GM12878 (cell line): ENCODE data around the gene TAGLN3. TPM values are rescaled to one million over a fixed set of nuclear protein-coding genes. Genes with fewer than 3 reads are reported as not detected.

ENCODE experiments used
- ATAC-seq: fragments of 200-7000 bp; cut with Tn5 transposase; 3 replicates; pipeline ENCODE4 v1.9.1; 2020; ENCODE audit warnings: mild to moderate bottlenecking, moderate library complexity
- BruUV-seq: library from RNA; stranded (reverse); fragments of 400-500 nt; replicated peaks from 2 replicates; lab custom pipeline; 2021; lab: Mats Ljungman, UMichigan
- CTCF ChIA-PET: fragments of 300-600 bp; sonication (Branson Sonifier 250); formaldehyde crosslinking; extraction: SDS; loops from one replicate; lab custom pipeline; 2021; ENCODE audit warnings: inconsistent platforms; lab: Yijun Ruan, JAX
- POLR2A ChIA-PET: fragments of 350-600 bp; formaldehyde crosslinking; extraction: SDS; loops from one replicate; lab custom pipeline; 2021; ENCODE audit warnings: inconsistent platforms; lab: Charles Lee
- RAD21 ChIA-PET: fragments of 300-600 bp; sonication (Branson Sonifier 250); formaldehyde crosslinking; loops from one replicate; lab custom pipeline; 2023; ENCODE audit warnings: antibody characterized with exemption; ENCODE audit not compliant: unreplicated experiment; lab: Charles Lee
- SMC1A ChIA-PET: fragments of 300-600 bp; sonication (Branson Sonifier 250); formaldehyde crosslinking; loops from one replicate; lab custom pipeline; 2023; ENCODE audit not compliant: unreplicated experiment, uncharacterized antibody; lab: Charles Lee
- DNase-seq: peaks from one replicate; pipeline ENCODE4 v3.0.0-alpha.2; 2011; ENCODE audit warnings: low read depth, low spot score
- FAIRE-seq: peaks from 3 replicates; lab custom pipeline; 2011; peaks lifted over from hg19 to GRCh38; lab: Jason Lieb, UNC
- H2AFZ ChIP-seq: 2 replicates; pipeline ENCODE4 v1.6.0; 2011; ENCODE audit warnings: low read depth, low read length, control low read depth; ENCODE audit not compliant: control insufficient read depth
- H3K27ac ChIP-seq: 2 replicates; pipeline ENCODE4 v1.5.1; 2011; ENCODE audit warnings: control low read depth; ENCODE audit not compliant: control insufficient read depth, insufficient read depth
- H3K27me3 ChIP-seq, 2 experiments: replicated peaks in 1 of 2; 2 replicates each; pipeline versions ENCODE4 v1.6.0 to v1.6.1; 2011; ENCODE audit warnings: low read length in 1 of 2; ENCODE audit not compliant: control insufficient read depth in 2 of 2, insufficient read depth in 2 of 2
- H3K36me3 ChIP-seq, 2 experiments: 2 replicates each; pipeline ENCODE4 v1.5.1; 2011; ENCODE audit warnings: low read length in 1 of 2; ENCODE audit not compliant: control insufficient read depth in 2 of 2, insufficient read depth in 2 of 2
- H3K4me1 ChIP-seq: 2 replicates; pipeline ENCODE4 v1.6.1; 2011; ENCODE audit warnings: mild to moderate bottlenecking, low read length, moderate library complexity, mixed read lengths; ENCODE audit not compliant: control insufficient read depth, insufficient read depth
- H3K4me2 ChIP-seq: 2 replicates; pipeline ENCODE4 v1.6.0; 2011; ENCODE audit warnings: control low read depth; ENCODE audit not compliant: control insufficient read depth, insufficient read depth
- H3K4me3 ChIP-seq: fragments of 200-600 bp; sonication (generic); 2 replicates; pipeline ENCODE4 v1.5.1; 2016
- H3K79me2 ChIP-seq: 2 replicates; pipeline ENCODE4 v1.6.0; 2011; ENCODE audit warnings: low read length; ENCODE audit not compliant: control insufficient read depth, insufficient read depth
- H3K9ac ChIP-seq: 2 replicates; pipeline ENCODE4 v1.8.0; 2011; ENCODE audit warnings: low read length, control low read depth, mixed read lengths; ENCODE audit not compliant: control insufficient read depth, insufficient read depth
- H3K9me3 ChIP-seq: replicated peaks from 3 replicates; pipeline ENCODE4 v1.5.1; 2011; ENCODE audit warnings: mild to moderate bottlenecking, low read length; ENCODE audit not compliant: control insufficient read depth, insufficient read depth
- H4K20me1 ChIP-seq: 2 replicates; pipeline ENCODE4 v1.6.0; 2011; ENCODE audit not compliant: control insufficient read depth, insufficient read depth
- BCL11A ChIP-seq: IDR thresholded peaks from 2 replicates; pipeline ENCODE4 v1.6.1; 2011; ENCODE audit warnings: low read depth, low read length
- CBX5 ChIP-seq: sonication (generic); IDR thresholded peaks from 2 replicates; pipeline ENCODE4 v1.6.1; 2016; ENCODE audit warnings: low read depth, moderate library complexity, mild to moderate bottlenecking, inconsistent platforms
- CHD2 ChIP-seq: IDR thresholded peaks from 2 replicates; pipeline ENCODE4 v1.6.1; 2011; ENCODE audit warnings: low read depth, low read length, improper control_type of control experiment, borderline replicate concordance
- CHD4 ChIP-seq: fragments of 200-600 bp; sonication (generic); IDR thresholded peaks from 2 replicates; pipeline ENCODE4 v1.6.1; 2016; ENCODE audit warnings: mild to moderate bottlenecking
- CREB1 ChIP-seq: IDR thresholded peaks from 2 replicates; pipeline ENCODE4 v1.6.1; 2012; ENCODE audit warnings: low read depth, mild to moderate bottlenecking, inconsistent platforms
- HSF1 ChIP-seq: fragments of 150-350 bp; IDR thresholded peaks from 2 replicates; pipeline ENCODE4 v1.6.1; 2014; ENCODE audit warnings: mild to moderate bottlenecking, low read depth, low read length
- KAT2A ChIP-seq: conservative IDR thresholded peaks from 2 replicates; pipeline ENCODE4 v1.6.1; 2011; ENCODE audit warnings: low read depth, low read length; ENCODE audit not compliant: control insufficient read depth
- MEF2A ChIP-seq: IDR thresholded peaks from 2 replicates; pipeline ENCODE4 v1.6.1; 2011; ENCODE audit warnings: low read depth, mild to moderate bottlenecking, low read length, moderate library complexity; ENCODE audit not compliant: insufficient read depth
- MTA2 ChIP-seq: fragments of 450-650 bp; IDR thresholded peaks from 2 replicates; pipeline ENCODE4 v1.6.1; 2016; ENCODE audit warnings: low read depth, mild to moderate bottlenecking, moderate library complexity
- MYC ChIP-seq: IDR thresholded peaks from 2 replicates; pipeline ENCODE4 v1.6.1; 2011; ENCODE audit warnings: mild to moderate bottlenecking, low read length, moderate library complexity, inconsistent platforms; ENCODE audit not compliant: insufficient read depth, insufficient replicate concordance, insufficient read length, severe bottlenecking
- NFYB ChIP-seq: IDR thresholded peaks from 2 replicates; pipeline ENCODE4 v1.6.1; 2011; ENCODE audit warnings: low read depth, mild to moderate bottlenecking, low read length, improper control_type of control experiment, moderate library complexity; ENCODE audit not compliant: insufficient read depth
- RCOR1 ChIP-seq: conservative IDR thresholded peaks from 2 replicates; pipeline ENCODE4 v1.6.1; 2012; ENCODE audit warnings: low read depth, low read length, improper control_type of control experiment
- SIX5 ChIP-seq: IDR thresholded peaks from 2 replicates; pipeline ENCODE4 v1.6.1; 2011; ENCODE audit warnings: mild to moderate bottlenecking, low read depth, low read length, moderate library complexity; ENCODE audit not compliant: severe bottlenecking
- SP1 ChIP-seq: IDR thresholded peaks from one replicate; pipeline ENCODE4 v1.6.1; 2011; ENCODE audit warnings: low read depth, low read length
- YBX1 ChIP-seq: fragments of 450-650 bp; IDR thresholded peaks from 2 replicates; pipeline ENCODE4 v1.6.1; 2016; ENCODE audit warnings: antibody characterized with exemption
- ZNF384 ChIP-seq: IDR thresholded peaks from 2 replicates; pipeline ENCODE4 v1.6.1; 2012; ENCODE audit warnings: low read depth, mild to moderate bottlenecking, low read length, improper control_type of control experiment, borderline replicate concordance
- ZSCAN29 ChIP-seq: fragments of 450-650 bp; IDR thresholded peaks from 2 replicates; pipeline ENCODE4 v1.6.1; 2017; ENCODE audit warnings: mild to moderate bottlenecking, moderate library complexity
- WGBS: methylation state at CpG from one replicate; pipeline ENCODE4 v1.1.6; 2016; ENCODE audit warnings: low lambda C conversion rate; ENCODE audit not compliant: insufficient replicate concordance, insufficient coverage; ENCODE audit errors: missing lambda C conversion rate; 5-methylcytosine and 5-hydroxymethylcytosine counted together
- in situ Hi-C: fragments of 300-500 bp; cut with MboI; formaldehyde crosslinking; loops from 9 replicates; pipeline ENCODE4 v1.14.3; 2018; ENCODE audit warnings: mixed read lengths
- intact Hi-C: fragments of 100-400 bp; cut with micrococcal nuclease; formaldehyde crosslinking; loops from one replicate; pipeline ENCODE4 v1.14.2; 2022; ENCODE audit not compliant: unreplicated experiment
- polyA plus RNA-seq, 11 experiments: library from polyadenylated mRNA; depleted of rRNA in 4 of 11; unstranded in 6 of 11; stranded (reverse) in 5 of 11; fragments of >200 nt; fragmentation: Nextera tagmentation in 4 of 11; fragmentation: Illumina TruSeq in 1 of 11; extraction: Ambion mirVana in 4 of 11; extraction: Trizol in 1 of 11; gene quantifications; 1 replicate in 1 of 11; 2 replicates in 10 of 11; pipeline versions ENCODE4 v1.2.1 to v1.2.3, GENCODE V29; 2011 to 2016; ENCODE audit warnings: inconsistent platforms in 2 of 11, missing spikeins in 2 of 11, low read depth in 1 of 11
- total RNA-seq, 4 experiments: library from RNA; depleted of rRNA in 3 of 4; stranded (reverse); fragments of >200 nt in 3 of 4; fragmentation: Illumina TruSeq in 1 of 4; extraction: Trizol in 1 of 4; gene quantifications; 2 replicates each; pipeline versions ENCODE4 v1.2.1 to v1.2.3, GENCODE V29; 2013 to 2021
- TF ChIP-seq, protein P1 (sequence below): fragments of 450-650 bp; IDR thresholded peaks from 2 replicates; pipeline ENCODE4 v1.6.1; 2014; ENCODE audit warnings: mild to moderate bottlenecking
- TF ChIP-seq, protein P2 (sequence below): fragments of 450-650 bp; IDR thresholded peaks from 2 replicates; pipeline ENCODE4 v1.6.1; 2016; ENCODE audit warnings: mild to moderate bottlenecking
- TF ChIP-seq, protein P3 (sequence below): IDR thresholded peaks from 2 replicates; pipeline ENCODE4 v1.6.1; 2011; ENCODE audit warnings: mild to moderate bottlenecking, low read depth, low read length, moderate library complexity; ENCODE audit not compliant: insufficient replicate concordance

TAGLN3 gene
- total and polyA plus RNA-seq, 10 of the 15 experiments (the other 5 are each of a cell fraction or from before 2014, with no cell fraction given) = 0.06 to 0.53 (median 0.12) TPM; not detected in 3

DNA sequence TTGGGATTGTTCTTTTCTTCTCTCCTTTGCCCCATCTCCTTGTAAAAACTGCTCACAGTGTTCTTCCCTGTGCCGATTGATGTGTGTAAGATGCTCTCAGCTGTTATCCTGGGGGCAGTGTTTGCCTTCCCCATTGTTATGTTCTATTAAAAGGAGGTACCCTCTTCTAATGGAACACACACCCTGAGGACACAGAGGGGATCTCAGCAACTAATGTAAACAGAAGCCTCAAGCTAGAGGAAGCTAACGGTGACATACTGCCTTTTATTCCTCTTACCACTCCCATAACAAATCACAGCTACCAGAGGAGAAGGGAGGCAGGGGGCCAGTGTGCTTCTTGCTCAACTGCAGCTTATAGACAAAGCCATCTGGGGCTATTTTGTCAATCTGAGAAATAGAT, 2.2 kb downstream of the TAGLN3 start (continued):
- TF ChIP-seq, protein P1, sequence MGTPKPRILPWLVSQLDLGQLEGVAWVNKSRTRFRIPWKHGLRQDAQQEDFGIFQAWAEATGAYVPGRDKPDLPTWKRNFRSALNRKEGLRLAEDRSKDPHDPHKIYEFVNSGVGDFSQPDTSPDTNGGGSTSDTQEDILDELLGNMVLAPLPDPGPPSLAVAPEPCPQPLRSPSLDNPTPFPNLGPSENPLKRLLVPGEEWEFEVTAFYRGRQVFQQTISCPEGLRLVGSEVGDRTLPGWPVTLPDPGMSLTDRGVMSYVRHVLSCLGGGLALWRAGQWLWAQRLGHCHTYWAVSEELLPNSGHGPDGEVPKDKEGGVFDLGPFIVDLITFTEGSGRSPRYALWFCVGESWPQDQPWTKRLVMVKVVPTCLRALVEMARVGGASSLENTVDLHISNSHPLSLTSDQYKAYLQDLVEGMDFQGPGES = no peak
- TF ChIP-seq SP1 = no peak
- no peak for TF ChIP-seq CHD4
- TF ChIP-seq CHD2 = no peak
- TF ChIP-seq MTA2 = no peak
- no peak for TF ChIP-seq MYC

GRCh38 chr3:112001526-112001925, 2.8 kb downstream of the TAGLN3 start:
- SMC1A ChIA-PET = interaction anchor here (1.1 to 21.1 kb wide), 4 partner anchors 10 to 286 kb away, joined by 5 to 417 read pairs (median 47); partner anchors contain the start of gene ABHD10
- DNase-seq (no peak), ATAC-seq (no peak; the same call in 2 of the 3 replicates), FAIRE-seq (no peak)
- no TSS peak for BruUV-seq
- no peak for TF ChIP-seq YBX1
- TF ChIP-seq, protein P2, sequence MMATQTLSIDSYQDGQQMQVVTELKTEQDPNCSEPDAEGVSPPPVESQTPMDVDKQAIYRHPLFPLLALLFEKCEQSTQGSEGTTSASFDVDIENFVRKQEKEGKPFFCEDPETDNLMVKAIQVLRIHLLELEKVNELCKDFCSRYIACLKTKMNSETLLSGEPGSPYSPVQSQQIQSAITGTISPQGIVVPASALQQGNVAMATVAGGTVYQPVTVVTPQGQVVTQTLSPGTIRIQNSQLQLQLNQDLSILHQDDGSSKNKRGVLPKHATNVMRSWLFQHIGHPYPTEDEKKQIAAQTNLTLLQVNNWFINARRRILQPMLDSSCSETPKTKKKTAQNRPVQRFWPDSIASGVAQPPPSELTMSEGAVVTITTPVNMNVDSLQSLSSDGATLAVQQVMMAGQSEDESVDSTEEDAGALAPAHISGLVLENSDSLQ = no peak
- TF ChIP-seq, protein P3, sequence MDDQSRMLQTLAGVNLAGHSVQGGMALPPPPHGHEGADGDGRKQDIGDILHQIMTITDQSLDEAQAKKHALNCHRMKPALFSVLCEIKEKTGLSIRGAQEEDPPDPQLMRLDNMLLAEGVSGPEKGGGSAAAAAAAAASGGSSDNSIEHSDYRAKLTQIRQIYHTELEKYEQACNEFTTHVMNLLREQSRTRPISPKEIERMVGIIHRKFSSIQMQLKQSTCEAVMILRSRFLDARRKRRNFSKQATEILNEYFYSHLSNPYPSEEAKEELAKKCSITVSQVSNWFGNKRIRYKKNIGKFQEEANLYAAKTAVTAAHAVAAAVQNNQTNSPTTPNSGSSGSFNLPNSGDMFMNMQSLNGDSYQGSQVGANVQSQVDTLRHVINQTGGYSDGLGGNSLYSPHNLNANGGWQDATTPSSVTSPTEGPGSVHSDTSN = no peak
- TF ChIP-seq ZSCAN29 = no peak
- no peak for TF ChIP-seq RCOR1
- TF ChIP-seq CREB1 = no peak
- no peak for TF ChIP-seq ZNF384
- TF ChIP-seq NFYB = no peak
- no peak for TF ChIP-seq MEF2A
- TF ChIP-seq BCL11A = no peak
- no peak for TF ChIP-seq HSF1
- no peak for TF ChIP-seq CBX5
- no peak for TF ChIP-seq SIX5
- no peak for TF ChIP-seq KAT2A
- POLR2A ChIA-PET = interaction anchor here (1.2 kb wide), 1 partner anchor 12 kb away, joined by 3 read pairs; no protein-coding TSS in a partner anchor
- no peak overlapping the region for H3K9ac ChIP-seq
- no peak overlapping the region for H3K4me2 ChIP-seq
- no peaks in the 10 kb centered on the region for H3K79me2 ChIP-seq
- in situ Hi-C loops = no loop called here
- H4K20me1 ChIP-seq = no peaks in the 10 kb centered on the region
- H3K4me1 ChIP-seq = peaks cover 6% of the 10 kb centered on the region; the same call in 1 of the 2 replicates
- intact Hi-C loops = no loop called here
- H3K9me3 ChIP-seq = no peaks in the 10 kb centered on the region
- peaks cover 0 to 2% of the 10 kb centered on the region in 2 experiments; a peak in 3 of 4 replicates for H3K27me3 ChIP-seq
- RAD21 ChIA-PET = interaction anchor here (0.8 to 3.7 kb wide), 2 partner anchors 12 to 133 kb away, joined by 3 to 19 read pairs; no protein-coding TSS in a partner anchor
- H3K36me3 ChIP-seq = no peaks in the 10 kb centered on the region
- 34% methylated on average over 2 of the region's 2 CpGs for WGBS
- H2AFZ ChIP-seq = no peak overlapping the region
- CTCF ChIA-PET = interaction anchor here (0.5 to 10.0 kb wide), 9 partner anchors 8 to 398 kb away, joined by 3 to 102 read pairs (median 4); partner anchors contain the start of gene ABHD10
- no peak overlapping the region for H3K4me3 ChIP-seq
- no peak overlapping the region for H3K27ac ChIP-seq
